HG03460 (cell line): ENCODE results near the gene CD40.

Source experiments
- ATAC-seq: cut with Tn5 transposase; IDR thresholded peaks from one replicate; pipeline ENCODE4 v1.9.1; 2021; ENCODE audit not compliant: unreplicated experiment

CD40 gene

DNA sequence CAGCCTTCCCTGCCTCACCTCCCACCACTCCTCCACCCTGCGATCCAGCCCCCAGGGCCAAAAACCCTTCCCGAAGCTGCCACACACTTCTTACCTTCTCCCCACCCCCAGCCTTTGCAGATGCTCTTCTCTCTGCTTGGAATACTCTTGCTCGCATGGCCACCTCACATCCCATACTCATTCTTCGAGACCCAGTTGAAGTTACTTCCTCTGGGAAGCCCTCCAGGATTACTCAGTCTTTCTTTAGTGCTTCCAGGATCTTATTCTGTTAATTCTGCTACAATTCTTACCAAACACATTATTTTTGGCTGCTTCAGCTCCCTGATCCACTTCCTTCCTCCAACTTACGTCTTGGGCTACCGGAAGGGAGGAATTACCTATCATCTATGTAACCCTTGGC lies 54.3 kb downstream of the CD40 start:
- ATAC-seq = no peak

DNA sequence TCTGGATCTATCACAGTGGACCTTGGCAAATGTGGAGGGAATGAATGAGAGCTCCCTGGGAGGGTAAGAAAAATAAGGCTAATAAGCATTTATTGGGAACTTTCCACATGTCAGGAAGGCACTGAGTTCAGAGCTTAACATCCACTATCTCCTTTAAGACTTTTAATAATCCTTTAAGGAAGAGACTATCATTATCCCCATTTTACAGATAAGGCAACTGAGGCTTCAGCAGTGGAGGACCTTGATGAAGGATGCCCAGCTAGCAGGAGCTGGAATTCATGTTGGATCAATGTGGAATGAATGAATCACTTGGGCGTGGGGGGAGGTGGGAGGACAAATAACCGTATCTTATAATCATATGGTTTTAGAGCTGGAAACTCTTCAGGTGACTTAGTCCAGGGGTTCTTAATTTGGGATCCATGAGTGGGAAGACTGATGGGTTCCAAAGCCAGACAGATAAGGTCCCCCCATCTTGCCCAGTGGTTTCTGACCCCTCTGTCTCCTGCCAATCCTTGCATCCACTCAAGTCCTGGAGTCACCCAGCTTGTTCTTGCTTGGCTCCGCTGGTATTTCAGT lies 54.9 kb downstream of the CD40 start:
- ATAC-seq = no peak

DNA sequence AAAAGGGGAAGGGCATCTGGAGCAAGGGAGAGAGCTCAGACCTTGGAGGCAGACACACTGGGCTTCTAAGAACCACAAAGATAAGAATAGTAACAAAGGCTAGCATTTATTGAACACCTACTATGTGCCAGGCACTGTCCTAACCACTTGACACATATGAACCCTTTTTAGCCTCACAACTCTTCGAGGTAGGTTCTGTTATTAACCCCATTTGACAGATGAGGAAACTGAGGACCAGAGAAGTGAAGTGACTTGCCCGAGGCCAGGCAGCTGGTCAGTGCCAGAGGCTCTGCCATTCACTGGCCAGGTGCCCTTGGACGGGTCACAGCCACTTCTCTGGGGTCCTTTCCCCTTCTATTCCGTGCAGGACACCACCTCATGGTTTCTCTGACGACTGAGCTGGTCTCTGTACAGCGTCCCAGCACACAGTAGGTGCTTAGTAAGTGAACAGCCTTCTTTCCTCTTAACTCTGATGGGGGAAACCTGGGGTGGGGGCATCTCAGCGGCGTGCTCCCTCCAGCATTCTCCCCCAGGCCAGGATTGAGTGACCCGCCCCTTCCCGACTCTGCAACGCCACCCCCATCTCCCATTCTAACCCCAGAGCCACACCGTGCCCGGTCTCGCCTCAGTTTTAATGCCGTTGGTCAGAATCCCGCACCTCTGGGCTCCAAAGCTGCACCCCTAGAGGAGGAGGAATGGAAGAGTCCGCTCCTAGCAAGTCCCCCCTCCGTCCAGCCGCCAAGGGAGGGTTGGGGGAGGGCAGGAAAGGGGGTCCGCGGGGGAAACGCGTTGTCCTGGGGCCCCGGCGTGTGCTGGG lies 55.7 kb downstream of the CD40 start:
- ATAC-seq = no peak

DNA sequence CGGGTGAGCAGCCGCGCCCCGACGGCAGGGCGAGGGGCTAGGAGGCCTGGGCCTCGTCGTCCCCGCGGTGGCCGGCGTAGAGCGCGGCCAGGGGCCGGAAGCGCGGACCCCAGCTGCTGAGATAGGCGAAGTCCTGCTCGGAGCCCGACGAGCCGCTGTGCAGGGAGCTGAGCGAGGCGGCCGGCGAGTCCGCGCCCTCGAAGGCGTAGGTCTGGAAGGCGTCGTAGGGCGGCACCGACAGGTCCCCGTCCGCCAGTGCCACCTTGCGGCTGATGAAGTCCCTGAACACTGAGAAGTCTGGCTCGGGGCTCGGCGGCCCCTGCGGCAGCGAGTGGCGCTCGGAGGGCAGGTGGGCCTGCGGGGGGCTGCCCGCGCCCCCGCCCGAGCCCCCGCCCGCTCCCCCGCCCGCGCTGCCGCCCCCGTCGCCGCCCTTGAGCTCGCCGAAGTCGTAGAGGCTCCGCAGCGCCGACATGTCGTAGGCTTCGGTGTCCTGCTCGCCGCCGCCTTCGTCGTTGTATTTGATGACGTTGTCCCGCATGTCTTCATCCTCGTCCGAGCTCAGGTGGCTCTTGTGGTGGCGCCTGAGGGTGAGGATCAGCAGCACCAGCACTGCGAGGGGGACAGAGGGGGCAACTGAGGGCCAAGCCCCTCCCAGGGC lies 56.5 kb downstream of the CD40 start:
- no peak for ATAC-seq

DNA sequence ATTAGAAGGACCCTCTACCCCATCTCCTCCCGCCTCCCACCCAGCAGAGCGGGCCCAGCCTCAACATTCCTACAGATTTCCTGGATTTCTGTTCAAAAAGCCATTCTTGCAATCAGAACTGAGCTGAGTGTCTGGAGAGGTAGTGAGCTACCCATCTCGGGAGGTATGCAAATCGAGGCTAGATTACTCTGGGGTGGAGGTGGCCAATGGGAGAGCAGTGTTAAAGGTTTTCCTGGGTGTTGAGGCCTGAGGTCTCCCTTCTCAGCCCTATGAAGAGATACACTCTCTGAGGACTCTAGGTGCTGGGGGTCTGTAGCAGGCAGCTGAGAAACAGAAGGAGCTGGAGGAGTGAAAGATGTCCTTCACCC lies 57.0 kb downstream of the CD40 start:
- ATAC-seq = no peak

DNA sequence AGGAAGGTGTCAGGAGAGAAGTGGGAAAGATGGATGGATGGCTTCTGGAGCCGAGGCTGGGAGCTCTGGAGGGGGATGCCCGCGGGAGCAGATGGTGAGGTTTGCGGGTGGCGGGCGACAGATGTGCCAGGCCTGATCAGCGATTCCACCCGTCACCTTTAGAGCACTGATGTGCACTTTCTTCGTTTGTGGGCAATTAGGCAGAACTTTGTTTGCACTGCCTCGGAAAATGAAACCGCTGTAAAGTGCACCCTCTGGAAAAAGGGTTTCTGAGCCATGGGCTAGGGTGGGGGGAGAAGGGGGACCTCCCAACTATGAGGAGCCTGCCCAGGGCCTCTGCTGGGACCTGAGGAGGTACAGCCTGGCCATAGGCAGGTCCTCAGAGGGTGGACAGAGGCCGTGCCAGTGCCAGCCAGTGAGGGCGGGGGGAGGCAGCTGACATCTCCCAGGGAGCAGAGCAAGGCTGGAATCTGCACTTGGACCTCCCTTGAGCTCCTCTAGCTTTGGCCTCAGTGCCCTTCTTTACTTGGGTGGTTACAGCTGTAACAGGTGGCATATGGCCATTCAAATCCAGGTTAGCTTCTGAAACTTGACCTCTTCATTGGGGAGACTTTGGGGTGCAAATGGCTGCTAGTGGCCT lies 58.7 kb downstream of the CD40 start:
- ATAC-seq = no peak

DNA sequence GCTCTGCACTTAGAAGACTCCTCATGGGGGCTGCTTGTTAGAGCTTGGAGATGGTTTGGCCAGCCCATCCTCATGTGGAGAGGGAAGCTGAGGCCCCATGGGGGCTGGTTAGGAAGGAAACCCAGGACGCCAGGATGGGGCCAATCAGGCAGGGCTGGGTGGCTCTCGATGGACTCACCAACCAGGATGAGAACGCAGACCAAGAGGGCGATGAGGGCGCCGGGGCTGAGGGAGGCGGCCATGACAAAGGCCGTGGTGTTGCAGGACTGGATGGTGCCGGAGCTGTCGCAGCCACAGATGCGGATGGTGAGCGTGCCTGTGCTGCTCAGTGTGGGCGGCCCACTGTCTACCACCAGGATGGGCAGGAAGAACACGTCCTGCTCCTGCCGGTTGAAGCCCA lies 59.7 kb downstream of the CD40 start:
- ATAC-seq = no peak

DNA sequence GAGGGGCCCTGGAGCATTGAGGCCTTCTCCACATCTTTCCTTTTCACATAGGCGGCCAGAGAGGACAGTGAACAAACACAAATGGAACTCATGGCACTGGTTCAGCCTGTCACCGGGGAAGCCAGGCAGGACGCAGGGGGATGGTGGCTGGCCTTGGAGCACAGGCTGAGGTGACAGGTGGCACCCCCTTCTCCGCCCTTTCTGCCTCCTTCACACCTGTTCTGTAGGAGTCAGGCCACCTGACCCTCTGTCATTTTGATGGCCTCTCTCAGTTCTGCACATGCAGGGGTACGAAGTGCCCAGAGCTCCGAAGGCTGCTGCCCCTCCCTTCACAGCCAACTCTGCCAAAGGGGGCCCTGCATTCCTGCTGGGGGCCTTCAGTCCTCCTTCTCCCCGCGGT lies 60.8 kb downstream of the CD40 start:
- no peak for ATAC-seq
